GM23338 (cell line): ENCODE results near the gene AKAP17A. TPM values are rescaled to one million over a fixed set of nuclear protein-coding genes. Genes with fewer than 3 reads are reported as not detected.

Experiments used
- ATAC-seq: fragments of 200-7000 bp; cut with Tn5 transposase; 3 replicates; pipeline ENCODE4 v1.9.1; 2020
- DNase-seq: peaks from one replicate; pipeline ENCODE4 v3.0.0-alpha.2; 2015; ENCODE audit warnings: low spot score
- H2AFZ ChIP-seq: fragments of 200-600 bp; sonication (generic); 2 replicates; pipeline ENCODE4 v1.8.0; 2016; ENCODE audit warnings: antibody characterized with exemption, mild to moderate bottlenecking, moderate library complexity
- H3F3A ChIP-seq: fragments of 200-600 bp; sonication (generic); replicated peaks from 2 replicates; pipeline ENCODE4 v1.8.0; 2017; ENCODE audit warnings: antibody characterized with exemption, mixed run types, low read depth
- H3K27ac ChIP-seq: fragments of 200-600 bp; sonication (generic); 2 replicates; pipeline ENCODE4 v1.6.1; 2016; ENCODE audit warnings: low read depth
- H3K27me3 ChIP-seq: fragments of 200-600 bp; sonication (generic); 2 replicates; pipeline ENCODE4 v1.8.0; 2016; ENCODE audit warnings: mild to moderate bottlenecking, mixed run types, moderate library complexity; ENCODE audit not compliant: insufficient read depth
- H3K36me3 ChIP-seq: fragments of 200-600 bp; sonication (generic); 2 replicates; pipeline ENCODE4 v1.8.0; 2016; ENCODE audit warnings: mild to moderate bottlenecking; ENCODE audit not compliant: insufficient read depth
- H3K4me1 ChIP-seq: fragments of 200-600 bp; sonication (generic); 2 replicates; pipeline ENCODE4 v1.8.0; 2016; ENCODE audit warnings: mild to moderate bottlenecking, moderate library complexity; ENCODE audit not compliant: insufficient read depth
- H3K4me2 ChIP-seq: fragments of 200-600 bp; sonication (generic); 2 replicates; pipeline ENCODE4 v1.7.1; 2017; ENCODE audit warnings: mixed run types
- H3K4me3 ChIP-seq: fragments of 200-600 bp; sonication (generic); 2 replicates; pipeline ENCODE4 v1.6.1; 2016; ENCODE audit warnings: mixed run types
- H3K79me2 ChIP-seq: fragments of 200-600 bp; sonication (generic); replicated peaks from 2 replicates; pipeline ENCODE4 v1.8.0; 2017; ENCODE audit warnings: mild to moderate bottlenecking; ENCODE audit not compliant: insufficient read depth
- H3K9me2 ChIP-seq: fragments of 200-600 bp; sonication (generic); 2 replicates; pipeline ENCODE4 v1.8.0; 2017; ENCODE audit not compliant: insufficient read depth
- H4K20me1 ChIP-seq: fragments of 200-600 bp; sonication (generic); replicated peaks from 2 replicates; pipeline ENCODE4 v1.8.0; 2017; ENCODE audit warnings: mild to moderate bottlenecking; ENCODE audit not compliant: insufficient read depth
- H3K27ac Mint-ChIP-seq: 2 replicates; pipeline ENCODE4 v1.8.0; 2020; ENCODE audit warnings: inconsistent platforms, mild to moderate bottlenecking, moderate library complexity, mixed read lengths
- H3K27me3 Mint-ChIP-seq: 3 replicates; pipeline ENCODE4 v1.8.0; 2022; ENCODE audit warnings: low read depth, mild to moderate bottlenecking, moderate library complexity, mixed read lengths, inconsistent platforms; ENCODE audit not compliant: insufficient read depth, poor library complexity
- H3K36me3 Mint-ChIP-seq: 3 replicates; pipeline ENCODE4 v1.8.0; 2021; ENCODE audit warnings: low read depth, mild to moderate bottlenecking, inconsistent platforms, moderate library complexity, mixed read lengths
- H3K4me1 Mint-ChIP-seq: 3 replicates; pipeline ENCODE4 v1.8.0; 2020; ENCODE audit warnings: mild to moderate bottlenecking, inconsistent platforms, mixed read lengths
- H3K4me3 Mint-ChIP-seq: 3 replicates; pipeline ENCODE4 v1.8.0; 2021; ENCODE audit warnings: moderate library complexity, mild to moderate bottlenecking, inconsistent platforms, mixed read lengths
- H3K9me3 Mint-ChIP-seq: 3 replicates; pipeline ENCODE4 v1.8.0; 2020; ENCODE audit warnings: moderate library complexity, mild to moderate bottlenecking, inconsistent platforms, mixed read lengths
- CREB1 ChIP-seq: fragments of 250-450 bp; sonication (Bioruptor Pico); IDR thresholded peaks from 2 replicates; pipeline ENCODE4 v1.5.0; 2020; ENCODE audit warnings: low read depth, mild to moderate bottlenecking, moderate library complexity
- EZH2 ChIP-seq: fragments of 200-600 bp; sonication (generic); IDR thresholded peaks from one replicate; pipeline ENCODE4 v1.8.0; 2017; ENCODE audit warnings: antibody characterized with exemption, mild to moderate bottlenecking, low read depth; ENCODE audit not compliant: unreplicated experiment
- EZH2phosphoT487 ChIP-seq: fragments of 200-600 bp; sonication (generic); IDR thresholded peaks from one replicate; pipeline ENCODE4 v1.8.1; 2018; ENCODE audit warnings: antibody characterized with exemption; ENCODE audit not compliant: unreplicated experiment
- JUNB ChIP-seq: IDR thresholded peaks from one replicate; pipeline ENCODE4 v1.6.1; 2016; ENCODE audit warnings: antibody characterized with exemption; ENCODE audit not compliant: unreplicated experiment
- NANOG ChIP-seq: IDR thresholded peaks from 2 replicates; pipeline ENCODE4 v1.6.1; 2016; ENCODE audit warnings: antibody characterized with exemption, borderline replicate concordance
- POLR2AphosphoS5 ChIP-seq: IDR thresholded peaks from 2 replicates; pipeline ENCODE4 v1.6.1; 2016; ENCODE audit warnings: antibody characterized with exemption, low read depth
- STAT1 ChIP-seq: IDR thresholded peaks from one replicate; pipeline ENCODE4 v1.6.1; 2016; ENCODE audit warnings: antibody characterized with exemption; ENCODE audit not compliant: unreplicated experiment
- ZNF114 ChIP-seq: fragments of 250-450 bp; sonication (Bioruptor Pico); IDR thresholded peaks from 2 replicates; pipeline ENCODE4 v1.5.0; 2020; ENCODE audit warnings: mild to moderate bottlenecking, moderate library complexity
- ZNF331 ChIP-seq: fragments of 250-450 bp; sonication (Bioruptor Pico); IDR thresholded peaks from 2 replicates; pipeline ENCODE4 v1.5.0; 2020; ENCODE audit warnings: low read depth, mild to moderate bottlenecking, moderate library complexity
- polyA plus RNA-seq: library from polyadenylated mRNA; unstranded; fragments of >200 nt; fragmentation: Nextera tagmentation; extraction: Ambion mirVana; gene quantifications from 2 replicates; pipeline ENCODE4 v1.2.1, GENCODE V29; 2016
- total RNA-seq: library from RNA; depleted of rRNA; stranded (reverse); fragments of >200 nt; shearing (Covaris generic); gene quantifications from 2 replicates; pipeline ENCODE4 v1.2.3, GENCODE V29; 2014
- TF ChIP-seq, protein P1 (sequence below): IDR thresholded peaks from one replicate; pipeline ENCODE4 v1.6.1; 2018; ENCODE audit warnings: antibody characterized with exemption; ENCODE audit not compliant: unreplicated experiment
- TF ChIP-seq, protein P2 (sequence below): IDR thresholded peaks from 2 replicates; pipeline ENCODE4 v1.6.1; 2016; ENCODE audit warnings: antibody characterized with exemption
- TF ChIP-seq, protein P3 (sequence below), 2 experiments: fragments of 200-600 bp in 1 of 2; sonication (generic) in 1 of 2; conservative IDR thresholded peaks; 2 replicates each; pipeline versions ENCODE4 v1.5.1 to v1.6.1; 2016 to 2017; ENCODE audit warnings: antibody characterized with exemption in 2 of 2, low read depth in 2 of 2, mild to moderate bottlenecking in 2 of 2, moderate library complexity in 1 of 2
- TF ChIP-seq, protein P4 (sequence below): fragments of 250-450 bp; sonication (Bioruptor Pico); IDR thresholded peaks from 2 replicates; pipeline ENCODE4 v1.5.0; 2020; ENCODE audit warnings: mild to moderate bottlenecking, moderate library complexity

Gene AKAP17A
- total and polyA plus RNA-seq, 2 experiments from 2014 or later: 27.6 to 64.3 TPM

DNA sequence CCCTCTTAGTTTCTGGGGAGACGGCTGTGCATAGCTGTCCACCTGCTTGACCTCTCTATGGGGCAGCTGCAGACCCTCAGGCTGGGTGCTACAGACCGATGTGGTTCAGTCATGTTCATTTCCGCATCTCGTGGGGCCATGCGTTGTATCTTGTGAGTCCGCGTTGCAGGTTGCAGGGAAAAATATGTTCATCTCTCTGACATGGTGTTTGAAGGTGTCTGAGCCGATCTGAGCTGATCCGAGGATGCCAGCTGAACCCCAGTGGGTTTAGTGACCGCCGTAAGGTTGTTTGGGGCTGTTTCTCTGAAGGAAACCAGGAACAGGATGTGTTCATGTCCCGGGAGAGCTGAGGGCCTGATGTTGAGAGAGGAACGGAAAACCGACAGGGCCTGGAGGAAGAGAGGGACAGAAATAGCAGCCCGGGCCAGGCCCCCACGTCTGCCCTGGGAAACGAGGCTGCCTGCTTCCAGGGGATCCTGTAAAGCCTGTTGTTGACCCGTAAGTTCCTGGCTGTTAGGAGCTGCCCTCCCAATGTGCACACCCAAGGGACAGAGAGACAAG, 44.6 kb upstream of the AKAP17A start:
- H3F3A ChIP-seq: no peaks in the 10 kb centered on the region
- H3K79me2 ChIP-seq: no peaks in the 10 kb centered on the region
- H3K27ac ChIP-seq: no peak overlapping the region
- H3K36me3 Mint-ChIP-seq: peaks cover 22% of the 10 kb centered on the region
- H3K9me3 Mint-ChIP-seq: peaks cover 79% of the 10 kb centered on the region
- no peaks in the 10 kb centered on the region for H4K20me1 ChIP-seq
- no peaks in the 10 kb centered on the region for H3K27me3 ChIP-seq
- peaks cover 21% of the 10 kb centered on the region for H3K27me3 Mint-ChIP-seq
- DNase-seq (no peak), ATAC-seq (no peak)
- no peak overlapping the region for H2AFZ ChIP-seq
- TF ChIP-seq, protein P1, sequence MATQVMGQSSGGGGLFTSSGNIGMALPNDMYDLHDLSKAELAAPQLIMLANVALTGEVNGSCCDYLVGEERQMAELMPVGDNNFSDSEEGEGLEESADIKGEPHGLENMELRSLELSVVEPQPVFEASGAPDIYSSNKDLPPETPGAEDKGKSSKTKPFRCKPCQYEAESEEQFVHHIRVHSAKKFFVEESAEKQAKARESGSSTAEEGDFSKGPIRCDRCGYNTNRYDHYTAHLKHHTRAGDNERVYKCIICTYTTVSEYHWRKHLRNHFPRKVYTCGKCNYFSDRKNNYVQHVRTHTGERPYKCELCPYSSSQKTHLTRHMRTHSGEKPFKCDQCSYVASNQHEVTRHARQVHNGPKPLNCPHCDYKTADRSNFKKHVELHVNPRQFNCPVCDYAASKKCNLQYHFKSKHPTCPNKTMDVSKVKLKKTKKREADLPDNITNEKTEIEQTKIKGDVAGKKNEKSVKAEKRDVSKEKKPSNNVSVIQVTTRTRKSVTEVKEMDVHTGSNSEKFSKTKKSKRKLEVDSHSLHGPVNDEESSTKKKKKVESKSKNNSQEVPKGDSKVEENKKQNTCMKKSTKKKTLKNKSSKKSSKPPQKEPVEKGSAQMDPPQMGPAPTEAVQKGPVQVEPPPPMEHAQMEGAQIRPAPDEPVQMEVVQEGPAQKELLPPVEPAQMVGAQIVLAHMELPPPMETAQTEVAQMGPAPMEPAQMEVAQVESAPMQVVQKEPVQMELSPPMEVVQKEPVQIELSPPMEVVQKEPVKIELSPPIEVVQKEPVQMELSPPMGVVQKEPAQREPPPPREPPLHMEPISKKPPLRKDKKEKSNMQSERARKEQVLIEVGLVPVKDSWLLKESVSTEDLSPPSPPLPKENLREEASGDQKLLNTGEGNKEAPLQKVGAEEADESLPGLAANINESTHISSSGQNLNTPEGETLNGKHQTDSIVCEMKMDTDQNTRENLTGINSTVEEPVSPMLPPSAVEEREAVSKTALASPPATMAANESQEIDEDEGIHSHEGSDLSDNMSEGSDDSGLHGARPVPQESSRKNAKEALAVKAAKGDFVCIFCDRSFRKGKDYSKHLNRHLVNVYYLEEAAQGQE: no peak
- no peak for TF ChIP-seq CREB1 (CRISPR knock-in tag)
- TF ChIP-seq STAT1: no peak
- TF ChIP-seq JUNB: no peak
- no peak for TF ChIP-seq ZNF331 (CRISPR knock-in tag)
- no peak for TF ChIP-seq EZH2phosphoT487
- TF ChIP-seq NANOG: no peak
- TF ChIP-seq, protein P2, sequence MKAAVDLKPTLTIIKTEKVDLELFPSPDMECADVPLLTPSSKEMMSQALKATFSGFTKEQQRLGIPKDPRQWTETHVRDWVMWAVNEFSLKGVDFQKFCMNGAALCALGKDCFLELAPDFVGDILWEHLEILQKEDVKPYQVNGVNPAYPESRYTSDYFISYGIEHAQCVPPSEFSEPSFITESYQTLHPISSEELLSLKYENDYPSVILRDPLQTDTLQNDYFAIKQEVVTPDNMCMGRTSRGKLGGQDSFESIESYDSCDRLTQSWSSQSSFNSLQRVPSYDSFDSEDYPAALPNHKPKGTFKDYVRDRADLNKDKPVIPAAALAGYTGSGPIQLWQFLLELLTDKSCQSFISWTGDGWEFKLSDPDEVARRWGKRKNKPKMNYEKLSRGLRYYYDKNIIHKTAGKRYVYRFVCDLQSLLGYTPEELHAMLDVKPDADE: no peak
- TF ChIP-seq ZNF114 (CRISPR knock-in tag): no peak
- TF ChIP-seq, protein P3, sequence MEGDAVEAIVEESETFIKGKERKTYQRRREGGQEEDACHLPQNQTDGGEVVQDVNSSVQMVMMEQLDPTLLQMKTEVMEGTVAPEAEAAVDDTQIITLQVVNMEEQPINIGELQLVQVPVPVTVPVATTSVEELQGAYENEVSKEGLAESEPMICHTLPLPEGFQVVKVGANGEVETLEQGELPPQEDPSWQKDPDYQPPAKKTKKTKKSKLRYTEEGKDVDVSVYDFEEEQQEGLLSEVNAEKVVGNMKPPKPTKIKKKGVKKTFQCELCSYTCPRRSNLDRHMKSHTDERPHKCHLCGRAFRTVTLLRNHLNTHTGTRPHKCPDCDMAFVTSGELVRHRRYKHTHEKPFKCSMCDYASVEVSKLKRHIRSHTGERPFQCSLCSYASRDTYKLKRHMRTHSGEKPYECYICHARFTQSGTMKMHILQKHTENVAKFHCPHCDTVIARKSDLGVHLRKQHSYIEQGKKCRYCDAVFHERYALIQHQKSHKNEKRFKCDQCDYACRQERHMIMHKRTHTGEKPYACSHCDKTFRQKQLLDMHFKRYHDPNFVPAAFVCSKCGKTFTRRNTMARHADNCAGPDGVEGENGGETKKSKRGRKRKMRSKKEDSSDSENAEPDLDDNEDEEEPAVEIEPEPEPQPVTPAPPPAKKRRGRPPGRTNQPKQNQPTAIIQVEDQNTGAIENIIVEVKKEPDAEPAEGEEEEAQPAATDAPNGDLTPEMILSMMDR (conservative IDR thresholded peaks at IDR 0.05; ENCODE audit: low read depth in 2 of 2): no peak
- TF ChIP-seq POLR2AphosphoS5: no peak
- TF ChIP-seq, protein P4, sequence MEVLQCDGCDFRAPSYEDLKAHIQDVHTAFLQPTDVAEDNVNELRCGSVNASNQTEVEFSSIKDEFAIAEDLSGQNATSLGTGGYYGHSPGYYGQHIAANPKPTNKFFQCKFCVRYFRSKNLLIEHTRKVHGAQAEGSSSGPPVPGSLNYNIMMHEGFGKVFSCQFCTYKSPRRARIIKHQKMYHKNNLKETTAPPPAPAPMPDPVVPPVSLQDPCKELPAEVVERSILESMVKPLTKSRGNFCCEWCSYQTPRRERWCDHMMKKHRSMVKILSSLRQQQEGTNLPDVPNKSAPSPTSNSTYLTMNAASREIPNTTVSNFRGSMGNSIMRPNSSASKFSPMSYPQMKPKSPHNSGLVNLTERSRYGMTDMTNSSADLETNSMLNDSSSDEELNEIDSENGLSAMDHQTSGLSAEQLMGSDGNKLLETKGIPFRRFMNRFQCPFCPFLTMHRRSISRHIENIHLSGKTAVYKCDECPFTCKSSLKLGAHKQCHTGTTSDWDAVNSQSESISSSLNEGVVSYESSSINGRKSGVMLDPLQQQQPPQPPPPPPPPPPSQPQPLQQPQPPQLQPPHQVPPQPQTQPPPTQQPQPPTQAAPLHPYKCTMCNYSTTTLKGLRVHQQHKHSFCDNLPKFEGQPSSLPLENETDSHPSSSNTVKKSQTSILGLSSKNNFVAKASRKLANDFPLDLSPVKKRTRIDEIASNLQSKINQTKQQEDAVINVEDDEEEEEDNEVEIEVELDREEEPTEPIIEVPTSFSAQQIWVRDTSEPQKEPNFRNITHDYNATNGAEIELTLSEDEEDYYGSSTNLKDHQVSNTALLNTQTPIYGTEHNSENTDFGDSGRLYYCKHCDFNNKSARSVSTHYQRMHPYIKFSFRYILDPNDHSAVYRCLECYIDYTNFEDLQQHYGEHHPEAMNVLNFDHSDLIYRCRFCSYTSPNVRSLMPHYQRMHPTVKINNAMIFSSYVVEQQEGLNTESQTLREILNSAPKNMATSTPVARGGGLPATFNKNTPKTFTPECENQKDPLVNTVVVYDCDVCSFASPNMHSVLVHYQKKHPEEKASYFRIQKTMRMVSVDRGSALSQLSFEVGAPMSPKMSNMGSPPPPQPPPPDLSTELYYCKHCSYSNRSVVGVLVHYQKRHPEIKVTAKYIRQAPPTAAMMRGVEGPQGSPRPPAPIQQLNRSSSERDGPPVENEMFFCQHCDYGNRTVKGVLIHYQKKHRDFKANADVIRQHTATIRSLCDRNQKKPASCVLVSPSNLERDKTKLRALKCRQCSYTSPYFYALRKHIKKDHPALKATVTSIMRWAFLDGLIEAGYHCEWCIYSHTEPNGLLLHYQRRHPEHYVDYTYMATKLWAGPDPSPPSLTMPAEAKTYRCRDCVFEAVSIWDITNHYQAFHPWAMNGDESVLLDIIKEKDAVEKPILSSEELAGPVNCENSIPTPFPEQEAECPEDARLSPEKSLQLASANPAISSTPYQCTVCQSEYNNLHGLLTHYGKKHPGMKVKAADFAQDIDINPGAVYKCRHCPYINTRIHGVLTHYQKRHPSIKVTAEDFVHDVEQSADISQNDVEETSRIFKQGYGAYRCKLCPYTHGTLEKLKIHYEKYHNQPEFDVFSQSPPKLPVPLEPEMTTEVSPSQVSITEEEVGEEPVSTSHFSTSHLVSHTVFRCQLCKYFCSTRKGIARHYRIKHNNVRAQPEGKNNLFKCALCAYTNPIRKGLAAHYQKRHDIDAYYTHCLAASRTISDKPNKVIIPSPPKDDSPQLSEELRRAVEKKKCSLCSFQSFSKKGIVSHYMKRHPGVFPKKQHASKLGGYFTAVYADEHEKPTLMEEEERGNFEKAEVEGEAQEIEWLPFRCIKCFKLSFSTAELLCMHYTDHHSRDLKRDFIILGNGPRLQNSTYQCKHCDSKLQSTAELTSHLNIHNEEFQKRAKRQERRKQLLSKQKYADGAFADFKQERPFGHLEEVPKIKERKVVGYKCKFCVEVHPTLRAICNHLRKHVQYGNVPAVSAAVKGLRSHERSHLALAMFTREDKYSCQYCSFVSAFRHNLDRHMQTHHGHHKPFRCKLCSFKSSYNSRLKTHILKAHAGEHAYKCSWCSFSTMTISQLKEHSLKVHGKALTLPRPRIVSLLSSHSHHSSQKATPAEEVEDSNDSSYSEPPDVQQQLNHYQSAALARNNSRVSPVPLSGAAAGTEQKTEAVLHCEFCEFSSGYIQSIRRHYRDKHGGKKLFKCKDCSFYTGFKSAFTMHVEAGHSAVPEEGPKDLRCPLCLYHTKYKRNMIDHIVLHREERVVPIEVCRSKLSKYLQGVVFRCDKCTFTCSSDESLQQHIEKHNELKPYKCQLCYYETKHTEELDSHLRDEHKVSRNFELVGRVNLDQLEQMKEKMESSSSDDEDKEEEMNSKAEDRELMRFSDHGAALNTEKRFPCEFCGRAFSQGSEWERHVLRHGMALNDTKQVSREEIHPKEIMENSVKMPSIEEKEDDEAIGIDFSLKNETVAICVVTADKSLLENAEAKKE (CRISPR knock-in tag): no peak
- no peak for TF ChIP-seq EZH2
- no peak overlapping the region for H3K27ac Mint-ChIP-seq
- no peak overlapping the region for H3K4me3 Mint-ChIP-seq
- no peaks in the 10 kb centered on the region for H3K36me3 ChIP-seq
- H3K4me1 Mint-ChIP-seq: no peaks in the 10 kb centered on the region
- no peaks in the 10 kb centered on the region for H3K9me2 ChIP-seq
- no peak overlapping the region for H3K4me3 ChIP-seq
- no peaks in the 10 kb centered on the region for H3K4me1 ChIP-seq
- H3K4me2 ChIP-seq: no peak overlapping the region
